Measurements from ENCODE around the gene CCDC148.

DNA sequence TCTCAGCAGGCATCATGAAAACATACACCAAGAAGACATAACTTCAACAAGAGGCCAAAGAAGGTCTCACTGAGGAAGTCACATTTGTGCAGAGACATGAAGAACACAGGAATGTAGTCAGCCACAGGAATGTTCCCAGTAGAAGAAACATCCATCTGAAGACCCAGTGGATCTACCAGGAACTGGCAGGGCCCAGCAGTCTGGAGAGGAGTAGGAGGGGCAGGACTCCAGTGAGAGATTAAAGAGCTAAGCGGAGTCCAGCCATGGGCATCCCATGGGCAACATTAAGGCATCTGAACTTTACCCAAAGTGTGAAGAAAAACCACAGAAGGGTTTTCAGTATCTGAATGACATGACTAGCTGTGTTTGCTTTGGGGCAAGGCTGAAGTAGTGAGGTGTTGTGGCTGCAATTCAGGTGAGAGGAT, 251.8 kb downstream of the CCDC148 start:
- TF ChIP-seq, protein P1, sequence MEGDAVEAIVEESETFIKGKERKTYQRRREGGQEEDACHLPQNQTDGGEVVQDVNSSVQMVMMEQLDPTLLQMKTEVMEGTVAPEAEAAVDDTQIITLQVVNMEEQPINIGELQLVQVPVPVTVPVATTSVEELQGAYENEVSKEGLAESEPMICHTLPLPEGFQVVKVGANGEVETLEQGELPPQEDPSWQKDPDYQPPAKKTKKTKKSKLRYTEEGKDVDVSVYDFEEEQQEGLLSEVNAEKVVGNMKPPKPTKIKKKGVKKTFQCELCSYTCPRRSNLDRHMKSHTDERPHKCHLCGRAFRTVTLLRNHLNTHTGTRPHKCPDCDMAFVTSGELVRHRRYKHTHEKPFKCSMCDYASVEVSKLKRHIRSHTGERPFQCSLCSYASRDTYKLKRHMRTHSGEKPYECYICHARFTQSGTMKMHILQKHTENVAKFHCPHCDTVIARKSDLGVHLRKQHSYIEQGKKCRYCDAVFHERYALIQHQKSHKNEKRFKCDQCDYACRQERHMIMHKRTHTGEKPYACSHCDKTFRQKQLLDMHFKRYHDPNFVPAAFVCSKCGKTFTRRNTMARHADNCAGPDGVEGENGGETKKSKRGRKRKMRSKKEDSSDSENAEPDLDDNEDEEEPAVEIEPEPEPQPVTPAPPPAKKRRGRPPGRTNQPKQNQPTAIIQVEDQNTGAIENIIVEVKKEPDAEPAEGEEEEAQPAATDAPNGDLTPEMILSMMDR (IDR thresholded peaks at IDR 0.05; ENCODE audit: insufficient read depth, low read length): no peak
- TF ChIP-seq POLR2AphosphoS5 (IDR thresholded peaks at IDR 0.05; ENCODE audit: low read depth): no peak
- no peak for TF ChIP-seq GABPA (IDR thresholded peaks at IDR 0.05; ENCODE audit: low read depth)

All from HL-60 (cell line).